ENCODE results near the gene PRKCZ.

- TF ChIP-seq POLR2A (IDR thresholded peaks at IDR 0.05; ENCODE audit: extremely low read depth, insufficient read length) (no peak), CTCF (IDR thresholded peaks at IDR 0.05; ENCODE audit: low read depth, low read length) (no peak), MAX (IDR thresholded peaks at IDR 0.05; ENCODE audit: low read depth, low read length) (no peak)
Observed at GRCh38 chr1:2155788-2156187, 105.6 kb downstream of the PRKCZ start.

Data from NB4 (cell line).